ENCODE data around the gene SFT2D1. TPM values are rescaled to one million over a fixed set of nuclear protein-coding genes. Genes with fewer than 3 reads are reported as not detected.

Gene SFT2D1
- total RNA-seq: 47.4 and 49.7 TPM in 2 replicates

GRCh38 chr6:166342349-166343149 is at the start of gene SFT2D1:
Gene SFT2D1, minus strand, starts transcription at chr6:166342545. Its CDS starts 64 bp downstream, at chr6:166342481.

GRCh38 chr6:166382933-166383801 is 40.8 kb upstream of the SFT2D1 start, which contains the start of gene MPC1:
Gene MPC1, minus strand, starts transcription at chr6:166382940. Its CDS starts 64 bp downstream, at chr6:166382876.

GRCh38 chr6:166308033-166308768 is 34.1 kb downstream of the SFT2D1 start, which contains the start of gene PRR18:
Gene PRR18, minus strand, starts transcription at chr6:166308392. Its CDS starts 250 bp downstream, at chr6:166308142.

Other genes with a start within 250 kb of the SFT2D1 start
- gene TBXT, start 174.7 kb downstream of the SFT2D1 start, total RNA-seq: not detected in 2 replicates
- 0.14 TPM in 1 of 2 replicates, not detected in the other for gene PRR18, start 34.2 kb downstream of the SFT2D1 start, total RNA-seq
- 27.5 and 32.1 TPM in 2 replicates for gene MPC1, start 40.4 kb upstream of the SFT2D1 start, total RNA-seq
- gene RAMACL, start 244.1 kb upstream of the SFT2D1 start, total RNA-seq: 0.05 and 0.21 TPM in 2 replicates

All from airway epithelial cell (primary cell).